Measurements from ENCODE around the gene SLC12A3. TPM values are rescaled to one million over a fixed set of nuclear protein-coding genes. Genes with fewer than 3 reads are reported as not detected.

The SLC12A3 gene
- total and polyA plus RNA-seq, 2 of the 4 experiments (the other 2 are of a cell fraction): not detected

DNA sequence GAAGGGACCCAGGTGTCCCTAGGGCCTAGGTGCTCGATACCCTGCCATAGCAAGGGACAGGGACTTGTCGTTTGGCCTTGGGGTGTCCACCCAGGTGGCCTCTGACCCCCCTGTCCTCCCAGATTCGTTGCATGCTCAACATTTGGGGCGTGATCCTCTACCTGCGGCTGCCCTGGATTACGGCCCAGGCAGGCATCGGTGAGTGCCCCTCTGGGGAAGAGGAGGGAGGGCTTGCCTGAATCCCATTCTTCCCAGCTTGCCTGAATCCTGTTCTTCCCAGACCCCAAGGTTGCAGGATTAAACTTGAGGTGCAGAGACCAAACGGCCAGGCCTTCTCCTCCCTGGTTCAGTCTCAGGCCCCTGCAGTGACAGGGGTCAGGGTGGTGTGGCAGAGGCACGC lies 3.2 kb downstream of the SLC12A3 start:
- no peaks in the 10 kb centered on the region for H3K79me1 ChIP-seq (ENCODE audit: low read depth in 1 of 2, low read length in 2 of 2)
- TF ChIP-seq FOS (IDR thresholded peaks at IDR 0.05; ENCODE audit: low read depth, low read length) (no peak), RFX5 (IDR thresholded peaks at IDR 0.05; ENCODE audit: low read depth, low read length) (no peak), NFE2L2 (IDR thresholded peaks at IDR 0.05; ENCODE audit: low read depth, low read length) (no peak), RCOR1 (IDR thresholded peaks at IDR 0.05; ENCODE audit: insufficient replicate concordance, low read length) (no peak), RAD21 (IDR thresholded peaks at IDR 0.05; ENCODE audit: low read length) (no peak), CEBPB (IDR thresholded peaks at IDR 0.05; ENCODE audit: low read depth, low read length) (no peak), CHD1 (IDR thresholded peaks at IDR 0.05; ENCODE audit: low read depth, low read length) (no peak), MAZ (IDR thresholded peaks at IDR 0.05; ENCODE audit: borderline replicate concordance, low read depth, low read length) (no peak), SMC3 (IDR thresholded peaks at IDR 0.05; ENCODE audit: low read depth, low read length) (no peak), BHLHE40 (IDR thresholded peaks at IDR 0.05; ENCODE audit: low read depth, low read length) (no peak), MXI1 (IDR thresholded peaks at IDR 0.05; ENCODE audit: borderline replicate concordance, low read depth, low read length) (no peak), MAFK (IDR thresholded peaks at IDR 0.05; ENCODE audit: low read depth, low read length) (no peak), POLR2A (IDR thresholded peaks at IDR 0.05; ENCODE audit: low read depth, low read length) (no peak)
- TF ChIP-seq, protein P1, sequence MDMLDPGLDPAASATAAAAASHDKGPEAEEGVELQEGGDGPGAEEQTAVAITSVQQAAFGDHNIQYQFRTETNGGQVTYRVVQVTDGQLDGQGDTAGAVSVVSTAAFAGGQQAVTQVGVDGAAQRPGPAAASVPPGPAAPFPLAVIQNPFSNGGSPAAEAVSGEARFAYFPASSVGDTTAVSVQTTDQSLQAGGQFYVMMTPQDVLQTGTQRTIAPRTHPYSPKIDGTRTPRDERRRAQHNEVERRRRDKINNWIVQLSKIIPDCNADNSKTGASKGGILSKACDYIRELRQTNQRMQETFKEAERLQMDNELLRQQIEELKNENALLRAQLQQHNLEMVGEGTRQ (IDR thresholded peaks at IDR 0.05; ENCODE audit: low read depth, low read length): no peak
- TF ChIP-seq, protein P2, sequence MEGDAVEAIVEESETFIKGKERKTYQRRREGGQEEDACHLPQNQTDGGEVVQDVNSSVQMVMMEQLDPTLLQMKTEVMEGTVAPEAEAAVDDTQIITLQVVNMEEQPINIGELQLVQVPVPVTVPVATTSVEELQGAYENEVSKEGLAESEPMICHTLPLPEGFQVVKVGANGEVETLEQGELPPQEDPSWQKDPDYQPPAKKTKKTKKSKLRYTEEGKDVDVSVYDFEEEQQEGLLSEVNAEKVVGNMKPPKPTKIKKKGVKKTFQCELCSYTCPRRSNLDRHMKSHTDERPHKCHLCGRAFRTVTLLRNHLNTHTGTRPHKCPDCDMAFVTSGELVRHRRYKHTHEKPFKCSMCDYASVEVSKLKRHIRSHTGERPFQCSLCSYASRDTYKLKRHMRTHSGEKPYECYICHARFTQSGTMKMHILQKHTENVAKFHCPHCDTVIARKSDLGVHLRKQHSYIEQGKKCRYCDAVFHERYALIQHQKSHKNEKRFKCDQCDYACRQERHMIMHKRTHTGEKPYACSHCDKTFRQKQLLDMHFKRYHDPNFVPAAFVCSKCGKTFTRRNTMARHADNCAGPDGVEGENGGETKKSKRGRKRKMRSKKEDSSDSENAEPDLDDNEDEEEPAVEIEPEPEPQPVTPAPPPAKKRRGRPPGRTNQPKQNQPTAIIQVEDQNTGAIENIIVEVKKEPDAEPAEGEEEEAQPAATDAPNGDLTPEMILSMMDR (conservative IDR thresholded peaks at IDR 0.05; ENCODE audit: low read depth, low read length): no peak
- TF ChIP-seq, protein P3, sequence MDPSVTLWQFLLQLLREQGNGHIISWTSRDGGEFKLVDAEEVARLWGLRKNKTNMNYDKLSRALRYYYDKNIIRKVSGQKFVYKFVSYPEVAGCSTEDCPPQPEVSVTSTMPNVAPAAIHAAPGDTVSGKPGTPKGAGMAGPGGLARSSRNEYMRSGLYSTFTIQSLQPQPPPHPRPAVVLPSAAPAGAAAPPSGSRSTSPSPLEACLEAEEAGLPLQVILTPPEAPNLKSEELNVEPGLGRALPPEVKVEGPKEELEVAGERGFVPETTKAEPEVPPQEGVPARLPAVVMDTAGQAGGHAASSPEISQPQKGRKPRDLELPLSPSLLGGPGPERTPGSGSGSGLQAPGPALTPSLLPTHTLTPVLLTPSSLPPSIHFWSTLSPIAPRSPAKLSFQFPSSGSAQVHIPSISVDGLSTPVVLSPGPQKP (IDR thresholded peaks at IDR 0.05; ENCODE audit: borderline replicate concordance, low read depth, low read length): no peak
- H3K18ac ChIP-seq (ENCODE audit: low read depth, low read length): no peak overlapping the region
- no peak overlapping the region for H2BK5ac ChIP-seq (ENCODE audit: low read depth, low read length, poor library complexity, severe bottlenecking)
- H3K9me3 ChIP-seq (ENCODE audit: control insufficient read depth, insufficient read depth, low read length): no peaks in the 10 kb centered on the region
- H2AFZ ChIP-seq (replicated peaks; ENCODE audit: low read length, poor library complexity): no peak overlapping the region
- no peak overlapping the region for H2BK20ac ChIP-seq (ENCODE audit: low read depth, low read length)
- dilution Hi-C loops (cut with HindIII; ENCODE audit: low sequenced_read_pairs, unreplicated experiment) (no loop called here), in situ Hi-C loops (cut with MboI; ENCODE audit: low sequenced_read_pairs) (loop anchor here (5.0 to 10.0 kb wide), 2 partner anchors 84 to 177 kb away; no protein-coding TSS in a partner anchor), intact Hi-C loops (cut with micrococcal nuclease) (loop anchor here (5.0 kb wide), 1 partner anchor 299 kb away; no protein-coding TSS in a partner anchor)
- H2AK5ac ChIP-seq (ENCODE audit: low read depth, low read length): no peak overlapping the region
- ChIA-PET POLR2A (ENCODE audit: unreplicated experiment) (no interaction called here), CTCF (interaction anchor here (0.7 to 1.7 kb wide), 3 partner anchors 11 to 75 kb away, joined by 3 to 5 read pairs (median 4); no protein-coding TSS in a partner anchor)
- H3K4me1 ChIP-seq (ENCODE audit: control insufficient read depth, insufficient read depth, low read length): no peaks in the 10 kb centered on the region; the same call in 1 of the 2 replicates
- H3K36me3 ChIP-seq (ENCODE audit: control insufficient read depth, insufficient read depth, low read length): no peaks in the 10 kb centered on the region
- no peaks in the 10 kb centered on the region for H4K20me1 ChIP-seq (ENCODE audit: insufficient read depth, low read length)
- no TSS peak for BruUV-seq (replicated peaks)
- no peak overlapping the region for H4K8ac ChIP-seq (ENCODE audit: low read depth in 2 of 2, low read length in 2 of 2)
- DNase-seq: no peak
- 94% methylated on average over 2 of the region's 9 CpGs; no CpG with 5 or more reads in 1 of the 2 experiments for WGBS, 2 experiments (ENCODE audit: extremely low coverage in 2 of 2, insufficient read length in 1 of 2)
- no peak overlapping the region for H2AK9ac ChIP-seq (replicated peaks; ENCODE audit: low read depth, low read length, poor library complexity)
- no peak overlapping the region for H3K9ac ChIP-seq (ENCODE audit: low read depth, low read length)
- no peak overlapping the region for H4K5ac ChIP-seq (ENCODE audit: low read depth, low read length)
- no peak overlapping the region for H3K27ac ChIP-seq (ENCODE audit: insufficient read depth, low read length)
- no peak overlapping the region for H3K14ac ChIP-seq (replicated peaks; ENCODE audit: low read depth, low read length)
- H2BK15ac ChIP-seq (ENCODE audit: low read depth, low read length): no peak overlapping the region
- no peak overlapping the region for H3K4me2 ChIP-seq (ENCODE audit: low read depth, low read length)
- H2BK120ac ChIP-seq (ENCODE audit: low read depth, low read length): no peak overlapping the region
- ATAC-seq (ENCODE audit: low read depth): no peak
- H3K4me3 ChIP-seq (ENCODE audit: insufficient read depth, low read depth, low read length): no peak overlapping the region
- no peaks in the 10 kb centered on the region for H3K9me1 ChIP-seq (ENCODE audit: insufficient read depth, low read length)
- no peak overlapping the region for H3K56ac ChIP-seq (ENCODE audit: extremely low read depth, insufficient read depth, low read length)
- H3K4ac ChIP-seq (ENCODE audit: low read depth, low read length): no peak overlapping the region; the same call in 1 of the 2 replicates
- H4K91ac ChIP-seq (ENCODE audit: insufficient read depth, low read depth, low read length): no peak overlapping the region
- no peaks in the 10 kb centered on the region for H3K27me3 ChIP-seq (ENCODE audit: control insufficient read depth, insufficient read depth, low read length)
- H3K23ac ChIP-seq (ENCODE audit: low read depth, low read length): no peak overlapping the region
